Putamen (tissue), 1 donor: ENCODE measurements around the gene EXD3.
"Not testable (repeated sequence)": the region's sequence is repeated elsewhere in the genome, so short reads cannot be mapped to it uniquely, and the experiment has no call there.

Experiments used
- DNase-seq: peaks from one replicate; pipeline ENCODE4 v3.0.0-alpha.2; 2016; ENCODE audit warnings: low spot score

The EXD3 gene

DNA sequence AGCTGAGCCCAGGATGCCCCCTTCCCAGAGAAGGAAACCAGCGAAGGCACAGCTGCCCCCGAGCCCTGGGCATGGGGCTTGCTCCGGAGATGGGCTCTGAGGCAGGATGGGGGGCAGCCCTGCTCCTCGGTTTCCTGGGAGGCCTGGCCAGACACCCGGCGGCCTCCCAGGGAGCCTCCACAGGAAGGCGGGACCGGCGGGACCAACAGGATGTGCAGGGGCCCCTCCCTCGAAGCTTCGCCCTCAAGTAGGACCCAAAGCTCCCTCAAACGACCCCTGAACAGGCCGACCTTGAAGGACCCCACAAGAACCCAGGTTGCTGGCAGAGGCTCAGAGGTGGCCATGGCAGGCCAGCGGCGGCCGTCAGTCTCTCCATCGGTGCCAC, 11.7 kb downstream of the EXD3 start:
- no peak for DNase-seq

DNA sequence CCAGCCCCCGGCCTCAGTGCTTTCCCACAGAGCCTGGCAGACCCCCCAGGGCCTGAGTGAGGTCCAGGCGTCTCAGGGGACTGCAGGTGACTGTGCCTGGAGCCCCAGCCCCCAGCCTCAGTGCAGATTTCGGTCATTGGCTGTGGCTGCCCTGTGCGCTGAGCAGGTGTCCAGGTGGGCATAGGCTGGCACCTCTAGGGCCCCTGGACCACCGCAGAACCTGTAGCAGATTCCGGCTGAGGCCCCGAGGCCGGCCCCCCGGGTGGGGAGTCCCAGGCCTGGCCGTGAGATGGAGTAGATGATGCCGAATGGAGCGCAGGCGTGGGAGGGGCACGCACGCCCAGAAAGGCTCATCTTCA, 12.1 kb downstream of the EXD3 start:
- DNase-seq: no peak

DNA sequence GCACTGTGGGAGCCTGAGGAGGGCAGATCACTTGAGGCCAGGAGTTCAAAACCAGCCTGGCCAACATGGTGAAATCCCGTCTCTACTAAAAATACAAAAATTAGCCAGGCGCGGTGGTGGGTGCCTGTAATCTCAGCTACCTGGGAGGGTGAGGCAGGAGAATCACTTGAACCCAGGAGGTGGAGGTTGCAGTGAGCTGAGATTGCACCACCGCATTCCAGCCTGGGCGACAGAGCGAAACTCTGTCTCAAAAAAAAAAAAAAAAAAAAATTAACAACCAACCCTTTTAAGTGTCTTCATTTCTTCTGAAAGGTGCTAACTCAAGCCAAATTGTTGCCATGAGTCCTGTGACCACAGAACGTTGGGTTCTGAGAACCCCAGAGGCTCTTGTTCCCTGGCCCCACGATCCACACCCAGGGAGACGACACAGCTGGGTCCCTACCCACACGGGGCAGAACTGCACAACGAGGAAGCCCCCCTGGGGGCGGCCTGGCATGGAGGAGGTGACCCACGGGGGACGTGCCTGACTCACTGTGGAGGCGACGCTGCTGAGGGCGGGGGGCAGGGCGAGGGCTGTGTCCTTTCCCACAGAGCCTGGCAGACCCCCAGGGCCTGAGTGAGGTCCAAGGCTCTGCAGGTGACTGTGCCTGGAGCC, 12.6 kb downstream of the EXD3 start:
- DNase-seq: not testable (repeated sequence)

DNA sequence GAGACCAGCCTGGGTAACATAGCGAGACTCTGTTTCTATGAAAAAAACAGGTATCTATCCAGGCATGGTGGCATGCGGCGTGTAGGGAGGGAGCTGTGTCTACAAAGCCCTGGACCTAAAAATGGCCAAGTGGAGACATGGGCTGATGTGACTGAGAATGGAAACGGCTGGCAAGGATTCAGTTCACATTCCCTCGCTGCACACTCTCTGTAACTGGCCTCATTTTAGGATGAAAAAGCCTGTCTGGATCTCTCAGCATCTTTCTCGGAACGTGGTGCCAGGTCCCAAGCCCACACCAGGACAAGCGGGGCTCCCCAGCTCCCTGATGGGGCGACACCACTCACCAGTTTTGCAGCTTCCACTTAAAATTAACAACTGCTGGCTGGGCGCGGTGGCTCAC, 13.4 kb downstream of the EXD3 start:
- DNase-seq: no peak

DNA sequence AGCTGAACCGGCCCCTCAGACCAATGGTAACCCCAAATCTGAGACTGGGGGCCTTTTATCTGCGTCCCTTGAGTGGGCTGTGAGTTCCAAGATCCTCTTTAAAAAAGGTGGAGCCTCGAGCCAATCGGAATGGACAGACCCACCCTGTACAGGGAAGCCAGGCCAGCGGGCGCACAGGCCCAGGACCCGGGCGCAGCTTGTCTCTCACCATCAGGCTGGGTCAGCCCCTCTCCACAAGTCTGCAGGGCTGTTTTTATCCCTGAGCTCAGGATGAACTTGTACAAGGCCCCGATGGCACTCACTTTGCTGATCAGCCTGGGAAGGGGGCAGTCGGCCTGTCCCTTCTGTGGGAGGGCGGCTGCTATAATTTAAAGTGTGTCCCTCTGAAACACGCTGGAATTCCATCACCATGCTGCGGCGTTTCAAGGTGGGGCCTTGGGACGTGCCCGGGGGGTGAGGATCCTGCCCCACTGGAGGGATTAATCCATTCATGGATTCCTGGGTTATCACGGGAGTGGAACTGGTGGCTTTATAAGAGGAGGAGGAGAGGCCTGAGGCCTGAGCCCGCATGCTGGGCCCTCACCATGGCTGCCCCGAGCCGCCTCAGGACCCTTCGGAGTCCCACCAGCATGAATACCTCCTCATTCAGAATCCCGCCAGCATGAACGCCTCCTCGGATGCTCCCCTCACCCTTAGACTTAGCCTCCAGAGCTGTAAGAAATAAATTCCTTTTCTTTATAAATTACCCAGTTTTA, 14.1 kb downstream of the EXD3 start:
- DNase-seq: no peak

DNA sequence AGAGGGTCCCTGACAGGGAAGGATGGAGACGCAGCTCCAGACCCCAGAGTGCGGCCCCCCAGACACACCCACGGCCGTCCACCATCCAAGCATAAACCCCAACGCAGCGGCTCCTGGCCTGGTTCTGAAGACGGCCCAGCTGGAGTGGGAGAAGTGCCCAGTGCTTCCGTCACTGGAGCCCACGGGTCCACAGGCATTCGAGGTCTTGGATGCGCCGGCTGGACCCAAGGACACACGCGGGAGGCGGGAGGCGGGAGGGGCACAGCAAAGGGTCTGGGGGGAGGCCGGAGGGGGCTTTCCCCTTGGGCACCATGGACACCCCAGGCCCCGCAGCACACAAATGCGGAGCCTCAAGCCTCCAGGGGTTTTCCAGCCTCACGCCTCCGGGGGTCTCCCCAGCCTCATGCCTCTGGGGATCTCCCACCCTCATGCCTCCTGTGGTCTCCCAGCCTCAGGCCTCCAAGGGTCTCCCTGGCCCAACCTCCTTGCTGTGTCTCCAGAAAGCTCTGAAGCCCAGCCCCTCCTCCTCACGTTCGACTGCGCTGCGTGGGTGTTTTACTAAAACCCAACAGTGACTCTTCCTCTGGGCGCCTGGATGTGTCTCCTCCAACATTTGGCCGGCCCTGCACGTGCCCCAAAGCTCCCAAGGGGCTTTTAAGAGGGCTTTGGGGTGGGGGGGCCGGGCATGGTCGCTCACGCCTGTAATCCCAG, 15.2 kb downstream of the EXD3 start:
- no peak for DNase-seq

DNA sequence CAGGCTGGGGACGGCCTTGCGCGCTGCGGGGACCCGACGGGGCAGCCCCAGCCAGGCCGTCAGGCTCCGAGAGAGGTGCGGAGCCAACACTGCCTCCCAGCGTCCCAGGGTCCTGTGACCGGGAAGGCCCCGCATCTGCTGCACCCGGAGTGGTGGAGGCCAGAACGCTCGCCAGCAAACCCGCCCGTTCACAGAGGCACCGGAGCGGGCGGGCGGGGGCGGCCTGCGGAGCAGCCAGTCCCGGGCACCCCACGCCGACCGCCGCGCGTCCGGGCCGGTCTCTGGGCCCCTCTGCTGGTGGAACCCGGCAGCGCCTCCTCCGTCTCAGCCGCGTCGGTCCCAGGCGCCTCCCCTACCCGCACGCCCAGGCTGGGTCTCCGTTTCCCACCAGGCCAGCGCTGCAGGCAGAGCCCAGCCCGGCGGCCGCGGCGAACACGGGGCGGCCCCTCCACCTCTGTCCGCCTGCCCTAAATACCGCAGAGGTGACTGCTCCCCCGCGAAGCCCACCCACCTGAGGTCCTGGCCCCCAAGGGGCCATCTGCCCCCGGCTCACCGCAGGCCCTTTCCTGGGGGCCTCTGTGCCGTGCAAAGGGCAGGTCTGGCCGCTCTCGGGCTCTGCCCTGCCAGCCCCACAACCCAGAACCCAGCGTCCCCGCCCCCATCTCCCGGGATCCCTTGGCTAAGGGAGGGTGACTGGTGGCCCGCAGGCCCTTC, 15.9 kb downstream of the EXD3 start:
- no peak for DNase-seq

DNA sequence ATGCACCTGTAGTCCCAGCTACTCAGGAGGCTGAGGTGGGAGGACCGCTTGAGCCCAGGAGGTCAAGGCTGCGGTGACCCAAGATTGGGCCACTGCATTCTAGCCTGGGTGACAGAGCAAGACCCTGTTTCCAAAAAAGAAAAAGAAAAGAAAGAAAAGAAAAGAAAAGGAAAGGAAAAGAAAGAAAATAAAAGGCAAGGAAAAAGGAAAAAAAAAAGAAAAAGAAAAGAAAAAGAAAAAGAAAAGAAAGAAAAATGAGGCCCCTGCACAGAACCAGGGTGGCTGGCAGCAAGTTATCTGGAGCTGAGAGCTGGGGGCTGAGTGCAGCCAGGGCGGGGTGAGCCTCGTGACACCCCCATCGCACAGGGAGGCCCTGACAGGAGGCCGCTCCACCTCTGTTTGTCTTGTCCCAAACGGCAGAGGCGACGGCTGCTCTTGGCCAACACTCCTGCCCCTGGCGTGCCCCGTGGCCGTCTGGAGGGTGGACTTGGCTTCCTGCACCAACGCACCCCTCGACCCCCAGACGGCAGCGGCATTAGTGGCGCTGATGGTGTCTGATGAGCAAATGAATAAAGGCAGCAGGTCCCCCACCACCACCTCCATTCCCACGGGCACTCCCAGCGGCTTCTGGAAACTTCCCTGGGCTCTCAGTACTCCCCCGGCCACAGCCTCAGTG, 16.7 kb downstream of the EXD3 start:
- no peak for DNase-seq

DNA sequence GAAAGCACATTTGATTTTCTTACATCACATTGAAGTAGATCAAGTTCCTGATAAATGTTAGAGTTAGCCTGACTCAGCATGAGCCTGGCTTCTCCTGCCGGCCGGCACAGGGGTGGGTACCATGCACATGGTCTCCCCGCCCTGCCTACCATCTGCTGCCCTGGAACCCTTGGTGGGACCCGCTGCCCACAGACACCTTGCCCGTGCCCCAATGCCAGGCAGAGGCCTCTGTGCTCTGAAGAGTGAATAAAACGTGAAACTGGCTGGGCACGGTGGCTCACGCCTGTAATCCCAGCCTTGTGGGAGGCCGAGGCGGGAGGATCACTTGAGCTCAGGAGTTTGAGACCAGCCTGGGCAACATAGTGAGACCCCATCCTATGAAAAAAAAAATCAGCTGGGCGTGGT, 17.3 kb downstream of the EXD3 start:
- no peak for DNase-seq

DNA sequence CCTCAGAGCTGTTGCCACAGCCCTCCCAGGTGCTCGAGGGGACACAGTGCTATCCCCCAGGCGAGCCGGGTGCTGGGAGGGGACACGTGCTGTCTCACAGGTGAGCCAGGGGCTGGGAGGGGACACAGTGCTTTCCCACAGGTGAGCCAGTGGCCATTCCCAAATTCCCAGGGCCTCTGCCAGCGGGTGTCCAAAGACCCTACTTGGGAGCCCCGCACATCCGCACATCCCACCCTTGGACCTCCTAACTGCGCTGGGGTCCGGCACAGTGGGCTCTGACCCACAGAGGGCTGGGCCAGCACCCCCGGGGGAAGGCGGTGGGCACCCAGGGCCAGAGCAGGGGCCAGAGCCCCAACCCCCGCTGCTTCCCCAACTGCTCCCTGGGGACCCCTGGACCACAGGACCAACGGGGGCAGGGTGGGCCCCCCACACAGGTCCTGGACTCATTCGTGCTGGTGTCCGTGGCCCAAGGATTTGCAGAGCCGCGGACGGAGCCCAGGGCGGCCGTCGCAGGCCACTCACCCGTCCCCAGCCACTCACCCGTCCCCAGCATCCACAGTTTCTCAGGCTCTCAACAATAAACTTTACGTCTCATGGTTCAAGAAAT, 17.9 kb downstream of the EXD3 start:
- DNase-seq: no peak

DNA sequence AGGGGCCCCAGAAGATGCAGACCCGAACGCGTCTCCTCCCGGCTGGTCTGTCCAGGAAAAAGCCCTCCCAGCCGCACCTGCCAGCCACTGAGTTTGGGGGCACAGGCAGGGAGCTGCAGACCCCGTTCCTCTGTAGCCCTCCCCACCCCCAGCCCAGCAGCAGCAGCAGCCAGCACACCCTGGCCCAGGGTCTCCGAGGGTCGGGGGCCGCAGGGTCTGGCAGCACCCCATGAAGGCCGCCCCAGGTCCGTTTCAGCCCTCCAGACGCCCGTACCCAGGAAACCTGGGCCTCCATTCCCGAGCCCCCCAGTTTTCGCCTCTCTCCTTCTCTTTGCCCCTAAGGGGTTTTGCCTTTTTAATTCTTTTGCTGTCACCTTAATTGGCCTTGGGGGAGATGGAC, 19.7 kb downstream of the EXD3 start:
- no peak for DNase-seq

DNA sequence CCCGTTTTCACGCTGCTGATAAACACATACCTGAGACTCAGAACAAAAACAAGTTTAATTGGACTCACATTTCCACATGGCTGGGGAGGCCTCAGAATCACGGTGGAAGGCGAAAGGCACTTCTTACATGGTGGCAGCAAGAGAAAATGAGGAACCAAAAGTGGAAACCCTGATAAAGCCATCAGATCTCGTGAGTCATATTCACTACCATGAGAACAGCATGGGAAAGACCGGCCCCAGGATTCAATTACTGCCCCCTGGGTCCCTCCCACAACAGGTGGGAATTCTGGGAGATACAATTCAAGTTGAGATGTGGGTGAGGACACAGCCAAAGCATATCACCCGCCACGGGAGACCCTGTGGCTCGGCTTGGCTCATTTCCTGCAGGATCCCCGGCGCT, 20.2 kb downstream of the EXD3 start:
- DNase-seq: no peak

DNA sequence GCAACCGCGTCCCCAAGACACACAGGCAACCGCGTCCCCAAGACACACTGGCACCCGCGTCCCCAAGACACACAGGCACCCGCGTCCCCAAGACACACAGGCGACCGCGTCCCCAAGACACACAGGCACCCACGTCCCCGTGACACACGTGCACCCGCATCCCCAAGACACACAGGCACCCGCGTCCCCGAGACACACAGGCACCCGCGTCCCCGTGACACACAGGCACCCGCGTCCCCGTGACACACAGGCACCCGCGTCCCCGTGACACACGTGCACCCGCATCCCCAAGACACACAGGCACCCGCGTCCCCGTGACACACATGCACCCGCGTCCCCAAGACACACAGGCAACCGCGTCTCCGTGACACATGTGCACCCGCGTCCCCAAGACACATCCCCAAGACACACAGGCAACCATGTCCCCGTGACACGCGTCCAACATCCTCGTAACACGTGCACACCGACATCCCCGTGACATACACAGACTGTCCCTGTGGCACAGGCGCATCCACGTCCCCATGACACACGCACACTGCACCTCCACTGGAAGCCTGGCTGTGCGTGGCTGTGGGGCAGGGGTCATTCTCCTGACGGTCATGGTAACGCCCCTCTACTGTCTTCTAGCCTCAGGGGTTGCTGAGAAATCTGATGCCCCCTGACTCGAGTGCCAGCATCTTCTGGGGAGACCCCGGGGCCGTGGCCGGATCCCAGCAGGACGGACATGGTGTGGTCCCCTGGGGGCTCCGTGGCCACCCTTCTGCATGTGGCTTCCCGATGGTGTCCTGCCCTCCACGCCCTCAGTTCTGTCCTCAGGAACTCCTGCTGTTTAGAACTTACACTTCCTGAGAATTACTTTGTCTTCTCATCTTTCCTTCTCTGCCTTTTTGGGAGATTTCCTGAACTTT, 24.1 kb downstream of the EXD3 start:
- no peak for DNase-seq

DNA sequence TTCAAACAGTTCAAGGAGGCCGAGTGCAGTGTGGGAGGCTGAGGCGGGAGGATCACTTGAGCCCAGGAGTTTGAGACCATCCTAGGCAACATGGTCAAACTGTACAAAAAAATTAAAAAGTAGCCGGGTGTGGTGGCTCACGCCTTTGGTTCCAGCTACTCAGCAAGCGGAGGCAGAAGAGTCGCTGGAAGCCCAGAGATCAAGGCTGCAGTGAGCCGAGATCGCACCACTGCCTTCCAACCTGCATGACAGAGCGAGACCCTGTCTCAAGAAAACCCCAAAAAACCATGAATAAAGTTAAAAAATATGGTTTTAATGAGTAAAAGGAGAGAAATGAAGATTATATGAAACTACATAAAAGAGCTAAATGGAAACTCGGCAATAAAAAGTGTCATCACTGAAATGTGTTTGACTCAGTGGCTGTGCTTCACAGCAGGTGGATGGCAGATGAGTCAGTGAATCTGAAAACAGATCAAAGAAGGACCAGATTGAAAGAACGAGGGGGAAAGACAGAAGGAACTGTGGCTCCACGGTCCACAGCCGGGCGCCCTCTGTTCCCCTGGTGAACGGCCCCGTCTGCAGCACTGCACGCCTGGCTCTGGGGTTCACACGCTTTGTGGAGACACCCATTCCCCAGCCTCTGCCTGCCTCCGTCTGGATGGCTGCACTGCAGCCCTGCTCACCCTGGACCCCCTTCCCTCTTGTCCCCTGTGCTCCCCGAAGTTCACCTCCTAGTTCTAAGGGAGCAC, 25.1 kb downstream of the EXD3 start:
- no peak for DNase-seq

DNA sequence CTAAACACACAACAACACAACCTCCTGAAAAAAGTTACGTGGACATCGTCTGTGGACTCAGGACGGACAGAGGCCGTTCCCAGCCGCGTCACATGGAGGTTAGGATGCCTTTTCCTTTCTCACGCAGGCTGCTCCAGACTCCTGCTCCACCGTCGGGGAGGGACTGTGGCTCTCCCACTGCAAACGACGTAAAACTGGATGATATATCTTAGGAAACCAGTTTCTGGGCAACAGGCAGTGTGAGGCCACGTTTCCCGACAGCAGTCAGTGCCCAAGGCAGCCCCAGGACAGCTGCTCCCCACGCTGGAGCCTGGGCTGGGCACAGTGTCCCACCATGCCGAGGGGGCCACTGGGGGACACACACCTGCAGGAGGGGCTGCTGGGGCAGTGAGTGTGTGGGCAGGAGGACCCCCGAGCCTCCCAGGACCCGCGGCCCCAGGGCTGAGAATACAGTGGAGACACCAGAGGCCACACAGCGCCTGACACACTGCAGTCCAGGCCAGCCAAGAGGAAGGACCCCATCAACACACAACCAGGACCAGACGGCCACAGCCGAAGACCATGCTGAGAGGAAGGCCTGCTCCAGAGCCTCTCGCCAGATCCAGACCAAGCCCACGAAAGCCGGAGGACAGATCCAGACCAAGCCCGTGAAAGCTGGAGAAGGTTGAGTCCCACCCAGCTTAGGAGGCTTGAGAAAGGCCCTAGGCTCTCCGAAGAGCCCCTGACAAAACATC, 26.2 kb downstream of the EXD3 start:
- DNase-seq: no peak

DNA sequence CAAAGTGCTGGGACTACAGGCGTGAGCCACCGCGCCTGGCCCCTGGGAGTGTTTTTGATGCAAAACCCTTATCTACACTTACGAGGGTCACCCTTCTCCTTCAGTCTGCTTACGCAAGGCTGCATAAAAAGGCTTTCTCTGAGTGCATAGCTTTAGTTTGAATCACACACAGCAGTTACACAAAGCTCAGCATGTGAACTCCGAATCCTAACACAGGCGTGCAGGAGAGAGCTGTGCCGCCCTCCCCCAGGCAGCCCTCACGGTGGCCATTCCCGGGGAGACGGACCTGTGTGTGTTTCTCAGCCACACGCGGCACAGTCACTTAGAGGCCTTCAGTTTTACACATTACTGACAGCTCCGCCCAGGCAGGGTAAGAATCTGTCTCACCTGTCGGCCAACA, 26.7 kb downstream of the EXD3 start:
- no peak for DNase-seq

DNA sequence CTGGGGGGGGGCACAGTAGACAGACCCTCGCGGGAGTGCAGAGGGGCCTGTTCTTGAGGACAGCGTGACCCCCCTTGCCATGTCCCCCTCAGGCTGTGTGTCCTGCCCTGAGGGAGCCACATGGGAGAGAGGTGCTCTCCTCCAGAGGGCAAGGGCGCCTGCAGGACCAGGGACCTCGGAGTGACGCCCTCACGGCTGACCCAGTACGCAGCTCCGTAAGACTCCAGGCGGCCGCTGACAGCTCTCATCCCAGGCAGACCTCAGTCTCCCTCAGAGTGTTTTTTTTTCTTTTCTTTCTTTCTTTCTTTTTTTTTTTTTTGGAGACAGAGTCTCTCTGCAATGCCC, 27.3 kb downstream of the EXD3 start:
- DNase-seq: no peak

DNA sequence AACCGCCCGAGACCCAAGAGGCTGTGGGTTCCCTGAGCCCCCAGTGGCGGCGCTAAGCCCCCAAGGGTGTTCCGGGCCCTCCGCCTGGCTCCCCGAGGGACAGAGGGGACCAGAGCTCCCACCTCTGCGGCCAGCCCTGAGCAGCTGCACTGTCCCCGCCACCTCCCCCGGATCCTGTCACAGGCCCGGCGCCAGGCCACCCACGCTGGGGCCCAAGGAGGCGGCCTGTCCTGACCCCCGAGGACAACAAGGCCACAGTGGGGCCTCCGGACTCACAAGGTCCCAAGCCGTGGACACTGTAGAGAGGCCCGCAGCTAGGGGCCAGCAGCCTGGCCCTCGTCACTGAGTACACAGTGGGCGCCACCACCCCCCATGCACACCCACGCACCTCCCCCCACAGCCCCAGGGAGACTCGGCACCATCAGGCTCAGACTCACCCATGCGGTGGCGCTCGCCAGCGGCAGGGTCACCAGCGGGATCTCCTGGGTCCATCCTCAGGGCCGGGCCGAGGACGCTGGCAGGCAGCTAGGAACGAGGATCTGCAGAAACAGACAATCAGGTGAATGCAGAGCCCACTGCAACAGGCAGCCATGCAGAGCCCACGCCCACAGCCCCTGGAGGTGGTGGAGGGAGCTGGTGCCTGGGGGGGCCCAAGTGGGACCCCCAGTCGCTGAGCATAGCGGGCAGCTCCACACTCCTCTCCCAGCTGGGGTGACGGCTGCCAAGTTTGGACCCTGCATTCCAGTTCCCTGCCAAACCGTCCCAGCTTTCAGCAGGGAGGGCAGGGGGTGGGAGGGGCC, 27.9 kb downstream of the EXD3 start:
- no peak for DNase-seq
